Thyroid gland (tissue), 4 donors: ENCODE data around the gene MAPT. TPM values are rescaled to one million over a fixed set of nuclear protein-coding genes. Genes with fewer than 3 reads are reported as not detected.
A peak's percentile ranks its signal among the peaks of the same experiment; 100 is the strongest.

Source experiments
- DNase-seq, 2 donors: peaks; one replicate each; pipeline ENCODE4 v3.0.0-alpha.2; 2019
- H3K27ac ChIP-seq, 3 donors: fragments of 200-600 bp; sonication (generic); 1 replicate in 2 of 3; 2 replicates in 1 of 3; pipeline ENCODE4 v1.5.1; 2016 to 2019; ENCODE audit warnings: mild to moderate bottlenecking in 1 of 3, moderate library complexity in 1 of 3
- H3K27me3 ChIP-seq: fragments of 200-600 bp; sonication (generic); one replicate; pipeline ENCODE4 v1.5.1; 2019
- H3K36me3 ChIP-seq, 2 donors: fragments of 200-600 bp; sonication (generic); one replicate each; pipeline ENCODE4 v1.5.1; 2016 to 2019
- H3K4me1 ChIP-seq, 2 donors: fragments of 200-600 bp; sonication (generic); one replicate each; pipeline ENCODE4 v1.5.1; 2017 to 2019
- H3K4me3 ChIP-seq, 3 donors: fragments of 200-600 bp; sonication (generic); replicated peaks in 1 of 3; 1 replicate in 2 of 3; 2 replicates in 1 of 3; pipeline ENCODE4 v1.5.1; 2016; ENCODE audit warnings: mild to moderate bottlenecking in 1 of 3
- H3K9me3 ChIP-seq: fragments of 200-600 bp; sonication (generic); one replicate; pipeline ENCODE4 v1.5.1; 2017
- POLR2A ChIP-seq, 2 donors: fragments of 450-650 bp; IDR thresholded peaks; one replicate each; pipeline ENCODE4 v1.6.1; 2017; ENCODE audit warnings: antibody characterized with exemption in 2 of 2, mild to moderate bottlenecking in 2 of 2, moderate library complexity in 1 of 2
- WGBS, 2 donors: methylation state at CpG; one replicate each; pipeline ENCODE4 v1.1.5; 2017; 5-methylcytosine and 5-hydroxymethylcytosine counted together
- intact Hi-C: fragments of 100-400 bp; cut with DNase I; formaldehyde crosslinking; loops from one replicate; pipeline ENCODE4 v1.15.1; 2023
- total RNA-seq, 4 donors: library from RNA; depleted of rRNA; stranded (reverse); fragments of >200 nt; gene quantifications; one replicate each; pipeline ENCODE4 v1.2.3, GENCODE V29; 2016
- TF ChIP-seq, protein P1 (sequence below), 6 experiments: fragments of 200-600 bp in 3 of 6; fragments of 450-650 bp in 3 of 6; sonication (generic) in 3 of 6; IDR thresholded peaks; one replicate each; pipeline ENCODE4 v1.5.1; 2016 to 2019; ENCODE audit warnings: antibody characterized with exemption in 6 of 6, mild to moderate bottlenecking in 2 of 6, inconsistent platforms in 1 of 6, moderate library complexity in 1 of 6

MAPT gene
- total RNA-seq, 4 donors from 2014 or later, result 0.54 to 1.8 (median 0.92) TPM

DNA sequence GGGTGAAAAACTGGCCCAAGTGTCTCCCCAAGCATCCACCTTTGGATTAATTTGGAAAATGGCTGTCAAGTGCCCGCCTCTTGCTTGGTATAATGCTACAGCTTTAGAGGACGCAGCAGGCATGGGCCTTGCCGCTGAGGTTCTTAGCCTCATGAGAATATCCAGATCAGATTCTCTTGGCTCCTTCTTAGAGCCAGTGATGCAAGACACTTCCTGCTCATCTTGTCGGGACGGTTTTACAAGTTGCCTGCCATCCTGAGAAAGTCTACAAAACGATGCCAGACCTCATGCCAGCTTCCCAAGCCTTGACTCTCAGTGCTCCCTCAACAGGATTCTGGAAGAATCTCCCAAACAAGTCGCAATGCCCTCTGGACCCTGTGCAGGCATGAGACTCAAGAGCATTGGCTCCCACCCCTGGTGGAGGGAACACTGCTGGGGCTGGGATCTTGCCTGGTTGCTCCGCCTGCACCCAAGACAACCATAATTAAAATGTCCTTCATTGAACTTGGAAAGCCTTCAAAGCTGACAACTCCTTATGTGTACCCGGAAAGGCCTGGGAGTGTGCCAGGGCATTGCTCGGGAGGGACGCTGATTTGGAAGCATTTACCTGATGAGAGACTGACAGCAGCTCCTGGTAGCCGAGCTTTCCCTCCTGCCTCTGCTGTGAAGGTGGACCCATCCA lies 78.9 kb downstream of the MAPT start:
- TF ChIP-seq, protein P1, sequence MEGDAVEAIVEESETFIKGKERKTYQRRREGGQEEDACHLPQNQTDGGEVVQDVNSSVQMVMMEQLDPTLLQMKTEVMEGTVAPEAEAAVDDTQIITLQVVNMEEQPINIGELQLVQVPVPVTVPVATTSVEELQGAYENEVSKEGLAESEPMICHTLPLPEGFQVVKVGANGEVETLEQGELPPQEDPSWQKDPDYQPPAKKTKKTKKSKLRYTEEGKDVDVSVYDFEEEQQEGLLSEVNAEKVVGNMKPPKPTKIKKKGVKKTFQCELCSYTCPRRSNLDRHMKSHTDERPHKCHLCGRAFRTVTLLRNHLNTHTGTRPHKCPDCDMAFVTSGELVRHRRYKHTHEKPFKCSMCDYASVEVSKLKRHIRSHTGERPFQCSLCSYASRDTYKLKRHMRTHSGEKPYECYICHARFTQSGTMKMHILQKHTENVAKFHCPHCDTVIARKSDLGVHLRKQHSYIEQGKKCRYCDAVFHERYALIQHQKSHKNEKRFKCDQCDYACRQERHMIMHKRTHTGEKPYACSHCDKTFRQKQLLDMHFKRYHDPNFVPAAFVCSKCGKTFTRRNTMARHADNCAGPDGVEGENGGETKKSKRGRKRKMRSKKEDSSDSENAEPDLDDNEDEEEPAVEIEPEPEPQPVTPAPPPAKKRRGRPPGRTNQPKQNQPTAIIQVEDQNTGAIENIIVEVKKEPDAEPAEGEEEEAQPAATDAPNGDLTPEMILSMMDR (IDR thresholded peaks at IDR 0.05), result no peak
- no peak for TF ChIP-seq POLR2A (IDR thresholded peaks at IDR 0.05)
- H3K9me3 ChIP-seq, result no peaks in the 10 kb centered on the region
- no peaks in the 10 kb centered on the region for H3K27me3 ChIP-seq
- intact Hi-C loops, result no loop called here
- H3K4me3 ChIP-seq, result no peak overlapping the region
- no peaks in the 10 kb centered on the region for H3K4me1 ChIP-seq
- H3K36me3 ChIP-seq, result no peaks in the 10 kb centered on the region
- no peak overlapping the region for H3K27ac ChIP-seq
- DNase-seq, result peak; percentile 26 to 29
- 58 to 75% methylated on average over 12 of the region's 12 CpGs for WGBS, 2 donors

DNA sequence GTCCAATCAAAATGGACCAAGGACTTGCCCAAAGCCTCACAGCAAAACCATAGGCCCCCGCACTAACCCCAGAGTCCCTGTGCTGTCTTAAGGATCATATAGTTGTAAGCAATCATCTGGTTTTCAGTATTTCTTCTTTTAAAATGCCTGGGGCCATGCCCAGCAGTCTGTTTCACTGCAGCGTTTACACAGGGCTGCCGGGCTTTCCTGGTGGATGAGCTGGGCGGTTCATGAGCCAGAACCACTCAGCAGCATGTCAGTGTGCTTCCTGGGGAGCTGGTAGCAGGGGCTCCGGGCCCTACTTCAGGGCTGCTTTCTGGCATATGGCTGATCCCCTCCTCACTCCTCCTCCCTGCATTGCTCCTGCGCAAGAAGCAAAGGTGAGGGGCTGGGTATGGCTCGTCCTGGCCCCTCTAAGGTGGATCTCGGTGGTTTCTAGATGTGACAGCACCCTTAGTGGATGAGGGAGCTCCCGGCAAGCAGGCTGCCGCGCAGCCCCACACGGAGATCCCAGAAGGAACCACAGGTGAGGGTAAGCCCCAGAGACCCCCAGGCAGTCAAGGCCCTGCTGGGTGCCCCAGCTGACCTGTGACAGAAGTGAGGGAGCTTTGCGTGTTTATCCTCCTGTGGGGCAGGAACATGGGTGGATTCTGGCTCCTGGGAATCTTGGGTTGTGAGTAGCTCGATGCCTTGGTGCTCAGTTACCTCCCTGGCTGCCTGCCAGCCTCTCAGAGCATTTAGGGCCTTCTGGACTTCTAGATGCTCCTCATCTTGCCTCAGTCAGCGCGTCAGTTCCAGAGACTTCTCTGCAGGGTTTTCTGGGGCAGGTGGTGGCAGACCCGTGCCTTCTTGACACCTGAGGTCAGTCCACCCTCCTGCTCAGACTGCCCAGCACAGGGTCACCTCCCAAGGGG lies 79.8 kb downstream of the MAPT start:
- Histone ChIP-seq H3K36me3 (no peaks in the 10 kb centered on the region), H3K27me3 (no peaks in the 10 kb centered on the region), H3K27ac (no peak overlapping the region), H3K9me3 (no peaks in the 10 kb centered on the region), H3K4me1 (no peaks in the 10 kb centered on the region), H3K4me3 (no peak overlapping the region)
- DNase-seq, result no peak
- intact Hi-C loops, result no loop called here
- 72 to 82% methylated on average over 10 to 16 of the region's 17 CpGs for WGBS, 2 donors
- TF ChIP-seq, protein P1 (IDR thresholded peaks at IDR 0.05), result no peak
- no peak for TF ChIP-seq POLR2A (IDR thresholded peaks at IDR 0.05)

DNA sequence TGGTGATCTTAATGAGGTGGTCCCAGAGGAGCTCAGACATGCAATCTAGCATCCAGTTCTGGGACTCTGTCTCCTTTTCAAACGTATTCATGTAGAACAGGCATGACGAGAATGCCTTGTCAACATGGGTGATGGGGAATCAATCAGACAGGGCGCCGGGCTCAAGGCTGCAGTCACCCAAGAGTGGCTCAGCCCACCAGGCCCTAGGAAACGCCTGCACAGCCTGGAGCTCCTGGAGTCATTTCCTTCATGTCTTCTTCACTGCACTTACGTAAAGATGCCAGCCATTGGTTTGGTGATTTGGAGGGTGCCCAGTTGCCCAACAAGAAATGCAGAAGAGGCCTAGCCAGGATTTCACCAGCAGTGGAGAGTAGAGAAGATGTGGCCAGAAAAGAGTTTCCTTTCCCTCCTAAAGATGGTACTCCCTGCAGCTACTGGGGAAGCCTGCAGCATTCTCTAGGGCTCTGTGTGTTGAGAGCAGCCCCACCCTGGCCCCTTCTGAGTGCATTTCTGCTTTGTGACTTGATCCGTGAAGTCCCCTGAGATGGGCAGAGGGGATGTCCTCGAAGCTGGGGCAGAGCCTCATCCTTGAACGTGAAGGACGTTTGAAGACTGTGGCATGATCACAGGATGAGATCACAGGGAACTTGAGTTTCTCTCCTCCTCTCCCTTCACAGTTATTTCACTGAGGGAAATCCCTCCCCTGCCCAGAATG lies 80.7 kb downstream of the MAPT start:
- Histone ChIP-seq H3K9me3 (no peaks in the 10 kb centered on the region), H3K4me1 (no peaks in the 10 kb centered on the region), H3K36me3 (no peaks in the 10 kb centered on the region), H3K4me3 (no peak overlapping the region), H3K27ac (no peak overlapping the region), H3K27me3 (no peaks in the 10 kb centered on the region)
- no peak for DNase-seq
- intact Hi-C loops, result no loop called here
- no peak for TF ChIP-seq POLR2A (IDR thresholded peaks at IDR 0.05)
- TF ChIP-seq, protein P1 (IDR thresholded peaks at IDR 0.05), result no peak
- 60 to 68% methylated on average over 9 to 10 of the region's 10 CpGs for WGBS, 2 donors

DNA sequence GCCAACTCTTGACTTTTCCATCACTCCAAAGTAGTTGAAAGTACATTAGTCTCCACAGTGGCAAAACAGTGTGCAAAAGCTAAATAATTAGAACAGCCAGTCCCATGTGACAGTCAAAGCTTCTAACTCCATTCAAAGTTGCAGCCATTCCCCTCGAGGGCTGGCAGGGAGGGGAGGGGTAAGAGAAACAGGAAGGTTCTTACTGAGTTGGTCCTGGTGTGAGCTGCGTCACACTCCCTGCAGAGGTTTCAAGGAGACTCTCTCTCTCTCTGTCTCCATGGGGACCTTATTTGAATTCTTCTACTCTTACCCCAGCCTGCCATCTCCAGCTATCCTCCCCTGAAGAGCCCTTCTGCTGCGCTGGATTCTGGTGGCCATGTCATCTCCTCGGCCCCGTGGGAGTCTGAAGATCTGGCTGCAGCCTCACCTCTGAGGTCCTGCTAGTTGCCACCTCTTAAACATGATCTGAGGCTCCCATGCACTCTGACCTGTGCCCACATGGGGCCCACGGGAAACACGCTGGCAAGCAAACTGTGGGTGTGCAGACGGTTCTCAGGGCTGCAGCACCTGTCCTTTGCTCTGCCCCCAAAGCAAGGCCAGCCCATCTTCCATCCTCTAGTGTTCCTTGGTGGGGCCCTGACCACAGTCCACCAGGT lies 81.4 kb downstream of the MAPT start:
- H3K27me3 ChIP-seq, result no peaks in the 10 kb centered on the region
- no peaks in the 10 kb centered on the region for H3K9me3 ChIP-seq
- no peak overlapping the region for H3K27ac ChIP-seq
- no peaks in the 10 kb centered on the region for H3K36me3 ChIP-seq
- WGBS, 2 donors, result 72 to 75% methylated on average over 8 of the region's 8 CpGs
- no peak for TF ChIP-seq POLR2A (IDR thresholded peaks at IDR 0.05)
- TF ChIP-seq, protein P1 (IDR thresholded peaks at IDR 0.05), result no peak
- no peak overlapping the region for H3K4me3 ChIP-seq
- intact Hi-C loops, result no loop called here
- DNase-seq, result no peak
- H3K4me1 ChIP-seq, result no peaks in the 10 kb centered on the region
